SK-N-SH (cell line): ENCODE results near the gene ARID1A. TPM values are rescaled to one million over a fixed set of nuclear protein-coding genes. Genes with fewer than 3 reads are reported as not detected.
A peak's percentile ranks its signal among the peaks of the same experiment; 100 is the strongest.

Source experiments
- CTCF ChIA-PET: fragments of 300-600, 350-600 bp; formaldehyde crosslinking; extraction: SDS; loops from one replicate; lab custom pipeline; 2021; lab: Yijun Ruan, JAX
- POLR2A ChIA-PET: fragments of 350-600 bp; sonication (Branson Sonifier 250); formaldehyde crosslinking; extraction: SDS; loops from one replicate; lab custom pipeline; 2020; ENCODE audit warnings: antibody characterized with exemption, inconsistent platforms; lab: Yijun Ruan, JAX
- DNase-seq: peaks from one replicate; pipeline ENCODE4 v3.0.0; 2012
- H2AFZ ChIP-seq: fragments of 200-600 bp; sonication (generic); 2 replicates; pipeline ENCODE4 v1.8.1; 2016; ENCODE audit warnings: antibody characterized with exemption, mild to moderate bottlenecking, low read depth
- H3F3A ChIP-seq: fragments of 200-600 bp; sonication (generic); replicated peaks from 2 replicates; pipeline ENCODE3; 2016; ENCODE audit warnings: antibody characterized with exemption, mild to moderate bottlenecking; ENCODE audit not compliant: insufficient read depth
- H3K27ac ChIP-seq, 2 experiments: fragments of 200-500 bp in 1 of 2; fragments of 200-600 bp in 1 of 2; sonication (Bioruptor generic) in 1 of 2; sonication (generic), shearing (Covaris generic) in 1 of 2; 2 replicates each; pipeline versions ENCODE4 v1.5.1 to v1.6.1; 2014 to 2016; ENCODE audit warnings: low read depth in 2 of 2, inconsistent platforms in 1 of 2, low read length in 1 of 2, mild to moderate bottlenecking in 1 of 2, mixed read lengths in 1 of 2
- H3K27me3 ChIP-seq: fragments of 200-600 bp; sonication (generic), shearing (Covaris generic); 2 replicates; pipeline ENCODE4 v1.6.1; 2016; ENCODE audit warnings: mixed run types; ENCODE audit not compliant: insufficient read depth
- H3K36me3 ChIP-seq, 2 experiments: fragments of 200-500 bp in 1 of 2; fragments of 200-600 bp in 1 of 2; sonication (Bioruptor generic) in 1 of 2; sonication (generic) in 1 of 2; replicated peaks in 1 of 2; 2 replicates each; pipeline versions ENCODE3 to v1.5.1; 2014 to 2016; ENCODE audit warnings: low read length in 1 of 2, mild to moderate bottlenecking in 1 of 2; ENCODE audit not compliant: insufficient read depth in 2 of 2, control insufficient read depth in 1 of 2
- H3K4me1 ChIP-seq, 2 experiments: fragments of 200-500 bp in 1 of 2; fragments of 200-600 bp in 1 of 2; sonication (Bioruptor generic) in 1 of 2; sonication (generic), shearing (Covaris generic) in 1 of 2; 2 replicates each; pipeline versions ENCODE4 v1.5.1 to v1.6.1; 2014 to 2016; ENCODE audit warnings: low read depth in 1 of 2, low read length in 1 of 2, mixed run types in 1 of 2; ENCODE audit not compliant: insufficient read depth in 2 of 2, control insufficient read depth in 1 of 2
- H3K4me2 ChIP-seq: fragments of 200-600 bp; sonication (generic), shearing (Covaris generic); 2 replicates; pipeline ENCODE4 v1.6.1; 2017; ENCODE audit warnings: mixed run types
- H3K4me3 ChIP-seq, 2 experiments: fragments of 200-500 bp in 1 of 2; fragments of 200-600 bp in 1 of 2; sonication (Bioruptor generic) in 1 of 2; sonication (generic), shearing (Covaris generic) in 1 of 2; 2 replicates each; pipeline versions ENCODE4 v1.5.1 to v1.8.1; 2014 to 2016; ENCODE audit warnings: low read depth in 2 of 2, inconsistent platforms in 1 of 2, low read length in 1 of 2, mild to moderate bottlenecking in 1 of 2, mixed read lengths in 1 of 2, moderate library complexity in 1 of 2
- H3K79me2 ChIP-seq: fragments of 200-600 bp; sonication (generic); 2 replicates; pipeline ENCODE4 v1.8.1; 2017; ENCODE audit warnings: mild to moderate bottlenecking; ENCODE audit not compliant: insufficient read depth
- H3K9ac ChIP-seq: fragments of 200-600 bp; sonication (generic); 2 replicates; pipeline ENCODE4 v1.6.1; 2017; ENCODE audit warnings: mixed run types
- H3K9me2 ChIP-seq: fragments of 200-600 bp; sonication (generic); 2 replicates; pipeline ENCODE4 v1.6.1; 2017; ENCODE audit warnings: mixed run types
- H3K9me3 ChIP-seq: fragments of 200-600 bp; sonication (generic); 2 replicates; pipeline ENCODE4 v1.6.1; 2017; ENCODE audit warnings: mixed run types, mild to moderate bottlenecking, moderate library complexity
- H4K20me1 ChIP-seq: fragments of 200-600 bp; sonication (generic); 2 replicates; pipeline ENCODE4 v1.6.1; 2017; ENCODE audit warnings: mild to moderate bottlenecking, mixed run types; ENCODE audit not compliant: insufficient read depth
- CHD2 ChIP-seq: fragments of 150-350 bp; IDR thresholded peaks from 2 replicates; pipeline ENCODE4 v1.6.1; 2018; ENCODE audit warnings: low read length; ENCODE audit not compliant: partially characterized antibody
- ELF1 ChIP-seq: IDR thresholded peaks from 2 replicates; pipeline ENCODE4 v1.4.0; 2012
- EP300 ChIP-seq, 2 experiments: IDR thresholded peaks; 2 replicates each; pipeline versions ENCODE4 v1.4.0 to v1.6.1; 2012; ENCODE audit warnings: borderline replicate concordance in 1 of 2, low read depth in 1 of 2, low read length in 1 of 2
- FOSL2 ChIP-seq: IDR thresholded peaks from 2 replicates; pipeline ENCODE4 v1.4.0; 2012; ENCODE audit warnings: low read depth, mild to moderate bottlenecking, moderate library complexity, borderline replicate concordance
- FOXJ3 ChIP-seq: sonication (generic); formaldehyde crosslinking; IDR thresholded peaks from 2 replicates; pipeline ENCODE4 v1.5.1; 2020; ENCODE audit warnings: mild to moderate bottlenecking, missing genetic modification reagents
- FOXM1 ChIP-seq: IDR thresholded peaks from 2 replicates; pipeline ENCODE4 v1.4.0; 2012; ENCODE audit warnings: low read depth, mild to moderate bottlenecking
- GABPA ChIP-seq: IDR thresholded peaks from 2 replicates; pipeline ENCODE4 v1.4.0; 2012; ENCODE audit warnings: low read depth, mild to moderate bottlenecking
- MXI1 ChIP-seq: IDR thresholded peaks from 2 replicates; pipeline ENCODE4 v1.6.1; 2012; ENCODE audit warnings: mild to moderate bottlenecking, low read depth, low read length, improper control_type of control experiment
- NFIC ChIP-seq: IDR thresholded peaks from 2 replicates; pipeline ENCODE4 v1.4.0; 2012; ENCODE audit warnings: borderline replicate concordance
- NRF1 ChIP-seq: IDR thresholded peaks from 2 replicates; pipeline ENCODE4 v1.6.1; 2012; ENCODE audit warnings: low read depth, mild to moderate bottlenecking, low read length
- POLR2AphosphoS5 ChIP-seq: IDR thresholded peaks from 2 replicates; pipeline ENCODE4 v1.6.1; 2012; ENCODE audit warnings: low read depth, low read length
- RAD21 ChIP-seq: IDR thresholded peaks from 2 replicates; pipeline ENCODE4 v1.6.1; 2012; ENCODE audit warnings: mild to moderate bottlenecking, low read length
- RCOR1 ChIP-seq: fragments of 150-350 bp; IDR thresholded peaks from 2 replicates; pipeline ENCODE4 v1.6.1; 2017; ENCODE audit warnings: antibody characterized with exemption, low read length
- RFX5 ChIP-seq: IDR thresholded peaks from 2 replicates; pipeline ENCODE4 v1.6.1; 2012; ENCODE audit warnings: mild to moderate bottlenecking, improper control_type of control experiment, low read length
- RXRA ChIP-seq: IDR thresholded peaks from 2 replicates; pipeline ENCODE4 v1.4.0; 2012; ENCODE audit warnings: low read depth, mild to moderate bottlenecking, borderline replicate concordance
- SIN3A ChIP-seq: IDR thresholded peaks from 2 replicates; pipeline ENCODE4 v1.6.1; 2012; ENCODE audit warnings: low read depth, mild to moderate bottlenecking, low read length, moderate library complexity, borderline replicate concordance
- TAF1 ChIP-seq: IDR thresholded peaks from 2 replicates; pipeline ENCODE4 v1.6.1; 2012; ENCODE audit warnings: low read depth, mild to moderate bottlenecking, low read length, moderate library complexity, borderline replicate concordance
- TCF12 ChIP-seq: IDR thresholded peaks from 2 replicates; pipeline ENCODE4 v1.4.0; 2012
- TEAD4 ChIP-seq: IDR thresholded peaks from 2 replicates; pipeline ENCODE4 v1.4.0; 2012; ENCODE audit warnings: mild to moderate bottlenecking, borderline replicate concordance; ENCODE audit not compliant: insufficient read depth
- YY1 ChIP-seq: IDR thresholded peaks from 2 replicates; pipeline ENCODE4 v1.4.0; 2012; ENCODE audit warnings: low read depth, mild to moderate bottlenecking
- WGBS: methylation state at CpG from one replicate; pipeline ENCODE4 v1.1.6; 2017; ENCODE audit warnings: low lambda C conversion rate; 5-methylcytosine and 5-hydroxymethylcytosine counted together
- polyA plus RNA-seq, 3 experiments: library from polyadenylated mRNA; depleted of rRNA; stranded (reverse); fragments of >200 nt; gene quantifications; 2 replicates each; pipeline ENCODE4 v1.2.3, GENCODE V29; 2012
- TF ChIP-seq, protein P1 (sequence below): IDR thresholded peaks from 2 replicates; pipeline ENCODE4 v1.4.0; 2012; ENCODE audit warnings: low read depth
- TF ChIP-seq, protein P2 (sequence below): fragments of 150-350 bp; IDR thresholded peaks from 2 replicates; pipeline ENCODE4 v1.6.1; 2017; ENCODE audit warnings: antibody characterized with exemption, low read length, low read depth, borderline replicate concordance
- TF ChIP-seq, protein P3 (sequence below): fragments of 150-350 bp; IDR thresholded peaks from 2 replicates; pipeline ENCODE4 v1.6.1; 2016; ENCODE audit warnings: mild to moderate bottlenecking, low read depth, low read length
- TF ChIP-seq, protein P4 (sequence below): IDR thresholded peaks from 2 replicates; pipeline ENCODE4 v1.4.0; 2012; ENCODE audit warnings: low read depth, borderline replicate concordance
- TF ChIP-seq, protein P5 (sequence below): fragments of 200-600 bp; sonication (generic); IDR thresholded peaks from 2 replicates; pipeline ENCODE4 v1.6.1; 2017; ENCODE audit warnings: antibody characterized with exemption, mild to moderate bottlenecking, moderate library complexity
- TF ChIP-seq, protein P6 (sequence below): IDR thresholded peaks from 2 replicates; pipeline ENCODE4 v1.4.0; 2012; ENCODE audit warnings: low read depth, borderline replicate concordance

Gene ARID1A
- polyA plus RNA-seq, 1 of the 3 experiments (the other 2 are of a cell fraction): 26.5 TPM

DNA sequence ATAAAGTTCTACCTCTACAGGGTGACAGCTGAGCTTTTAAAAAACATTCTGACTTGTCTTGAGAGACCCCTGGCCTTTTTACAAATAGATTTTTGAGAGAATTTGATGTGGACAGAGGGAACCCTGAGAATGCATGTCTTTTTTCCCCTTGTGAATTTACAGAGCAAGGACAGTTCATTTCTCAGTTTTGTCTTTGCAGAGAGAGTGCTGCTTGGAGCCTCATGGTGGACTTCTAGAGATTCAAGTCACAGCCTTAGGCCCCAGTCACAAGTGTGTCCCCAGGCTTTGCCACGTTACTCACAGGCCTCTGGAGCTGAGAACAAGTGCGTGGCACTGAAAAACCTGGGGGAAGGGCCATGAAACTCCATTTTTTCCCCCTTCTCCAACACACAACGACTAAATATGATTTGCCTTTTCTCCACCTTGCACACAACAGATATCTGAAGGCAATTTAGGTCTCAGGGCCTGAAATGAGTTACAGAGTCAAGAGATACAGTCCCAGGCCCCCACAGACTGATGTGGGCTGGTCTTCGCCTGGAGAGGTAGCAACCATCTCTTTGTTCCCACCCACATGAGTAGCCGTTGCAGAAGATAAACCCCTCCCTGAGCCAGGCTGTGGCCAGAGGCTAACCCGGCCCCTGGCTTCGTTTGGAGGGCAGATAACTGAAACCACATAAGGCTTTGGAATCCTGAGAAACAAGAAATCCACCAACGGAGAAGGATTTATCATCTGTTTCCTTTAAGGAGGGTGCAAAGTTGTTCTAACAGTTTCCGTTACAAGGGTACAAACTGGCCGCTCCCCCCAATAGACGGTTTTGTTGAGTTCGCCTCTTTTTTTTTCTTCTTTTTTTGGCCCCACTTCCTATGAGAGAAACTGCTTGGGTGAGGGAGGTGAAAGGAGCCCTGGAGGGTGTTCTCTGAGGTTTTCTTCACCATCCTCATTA lies 90.9 kb downstream of the ARID1A start:
- peak overlapping the region; percentile 85; the same call in 1 of the 2 replicates for H2AFZ ChIP-seq
- no peaks in the 10 kb centered on the region for H4K20me1 ChIP-seq
- peak overlapping the region; percentile 71 to 88 for H3K4me3 ChIP-seq
- H3K27ac ChIP-seq: peak overlapping the region; percentile 98 to 99
- WGBS: 25% methylated on average over 10 of the region's 12 CpGs
- H3K9me3 ChIP-seq: no peaks in the 10 kb centered on the region
- peaks cover 4 to 29% of the 10 kb centered on the region in 2 experiments for H3K36me3 ChIP-seq
- no peaks in the 10 kb centered on the region for H3K27me3 ChIP-seq
- H3K79me2 ChIP-seq: peaks cover 11% of the 10 kb centered on the region
- ChIA-PET CTCF (interaction anchor here (1.5 to 6.2 kb wide), 4 partner anchors 26 to 188 kb away, joined by 6 to 311 read pairs (median 15); no protein-coding TSS in a partner anchor), POLR2A (interaction anchor here (1.2 to 2.5 kb wide), 5 partner anchors 85 to 95 kb away, joined by 5 to 9 read pairs (median 6); partner anchors contain the start of gene ARID1A)
- H3K4me1 ChIP-seq: peaks cover 29 to 34% of the 10 kb centered on the region in 2 experiments
- H3K9ac ChIP-seq: peak overlapping the region; percentile 91
- no peaks in the 10 kb centered on the region for H3K9me2 ChIP-seq
- peaks cover 34% of the 10 kb centered on the region for H3F3A ChIP-seq
- peak overlapping the region; percentile 96 for H3K4me2 ChIP-seq
- peak; percentile 77 for DNase-seq
- TF ChIP-seq FOSL2 (no peak), FOXM1 (no peak), RCOR1 (no peak), YY1 (no peak), TEAD4 (no peak), GABPA (no peak), TCF12 (no peak), RXRA (no peak), SIN3A (no peak), EP300 (IDR thresholded peaks at IDR 0.05; ENCODE audit: borderline replicate concordance in 1 of 2, low read depth in 1 of 2, low read length in 1 of 2) (0 out of 4 replicates have a peak, but pooled peaks of 1 of the 2 experiments have one; percentile 26), TAF1 (0 out of 2 replicates have a peak, but pooled peaks have one; percentile 24), CHD2 (no peak), FOXJ3 (CRISPR knock-in tag) (no peak), MXI1 (peak; percentile 51; the same call in 1 of the 2 replicates), NRF1 (no peak), RFX5 (peak; percentile 16; the same call in 1 of the 2 replicates), POLR2AphosphoS5 (peak; percentile 79), NFIC (no peak), RAD21 (no peak), ELF1 (no peak)
- TF ChIP-seq, protein P1, sequence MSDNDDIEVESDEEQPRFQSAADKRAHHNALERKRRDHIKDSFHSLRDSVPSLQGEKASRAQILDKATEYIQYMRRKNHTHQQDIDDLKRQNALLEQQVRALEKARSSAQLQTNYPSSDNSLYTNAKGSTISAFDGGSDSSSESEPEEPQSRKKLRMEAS: 0 out of 2 replicates have a peak, but pooled peaks have one; percentile 44
- TF ChIP-seq, protein P2, sequence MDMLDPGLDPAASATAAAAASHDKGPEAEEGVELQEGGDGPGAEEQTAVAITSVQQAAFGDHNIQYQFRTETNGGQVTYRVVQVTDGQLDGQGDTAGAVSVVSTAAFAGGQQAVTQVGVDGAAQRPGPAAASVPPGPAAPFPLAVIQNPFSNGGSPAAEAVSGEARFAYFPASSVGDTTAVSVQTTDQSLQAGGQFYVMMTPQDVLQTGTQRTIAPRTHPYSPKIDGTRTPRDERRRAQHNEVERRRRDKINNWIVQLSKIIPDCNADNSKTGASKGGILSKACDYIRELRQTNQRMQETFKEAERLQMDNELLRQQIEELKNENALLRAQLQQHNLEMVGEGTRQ: no peak
- TF ChIP-seq, protein P3, sequence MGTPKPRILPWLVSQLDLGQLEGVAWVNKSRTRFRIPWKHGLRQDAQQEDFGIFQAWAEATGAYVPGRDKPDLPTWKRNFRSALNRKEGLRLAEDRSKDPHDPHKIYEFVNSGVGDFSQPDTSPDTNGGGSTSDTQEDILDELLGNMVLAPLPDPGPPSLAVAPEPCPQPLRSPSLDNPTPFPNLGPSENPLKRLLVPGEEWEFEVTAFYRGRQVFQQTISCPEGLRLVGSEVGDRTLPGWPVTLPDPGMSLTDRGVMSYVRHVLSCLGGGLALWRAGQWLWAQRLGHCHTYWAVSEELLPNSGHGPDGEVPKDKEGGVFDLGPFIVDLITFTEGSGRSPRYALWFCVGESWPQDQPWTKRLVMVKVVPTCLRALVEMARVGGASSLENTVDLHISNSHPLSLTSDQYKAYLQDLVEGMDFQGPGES: no peak
- TF ChIP-seq, protein P4, sequence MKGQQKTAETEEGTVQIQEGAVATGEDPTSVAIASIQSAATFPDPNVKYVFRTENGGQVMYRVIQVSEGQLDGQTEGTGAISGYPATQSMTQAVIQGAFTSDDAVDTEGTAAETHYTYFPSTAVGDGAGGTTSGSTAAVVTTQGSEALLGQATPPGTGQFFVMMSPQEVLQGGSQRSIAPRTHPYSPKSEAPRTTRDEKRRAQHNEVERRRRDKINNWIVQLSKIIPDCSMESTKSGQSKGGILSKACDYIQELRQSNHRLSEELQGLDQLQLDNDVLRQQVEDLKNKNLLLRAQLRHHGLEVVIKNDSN: no peak
- TF ChIP-seq, protein P5, sequence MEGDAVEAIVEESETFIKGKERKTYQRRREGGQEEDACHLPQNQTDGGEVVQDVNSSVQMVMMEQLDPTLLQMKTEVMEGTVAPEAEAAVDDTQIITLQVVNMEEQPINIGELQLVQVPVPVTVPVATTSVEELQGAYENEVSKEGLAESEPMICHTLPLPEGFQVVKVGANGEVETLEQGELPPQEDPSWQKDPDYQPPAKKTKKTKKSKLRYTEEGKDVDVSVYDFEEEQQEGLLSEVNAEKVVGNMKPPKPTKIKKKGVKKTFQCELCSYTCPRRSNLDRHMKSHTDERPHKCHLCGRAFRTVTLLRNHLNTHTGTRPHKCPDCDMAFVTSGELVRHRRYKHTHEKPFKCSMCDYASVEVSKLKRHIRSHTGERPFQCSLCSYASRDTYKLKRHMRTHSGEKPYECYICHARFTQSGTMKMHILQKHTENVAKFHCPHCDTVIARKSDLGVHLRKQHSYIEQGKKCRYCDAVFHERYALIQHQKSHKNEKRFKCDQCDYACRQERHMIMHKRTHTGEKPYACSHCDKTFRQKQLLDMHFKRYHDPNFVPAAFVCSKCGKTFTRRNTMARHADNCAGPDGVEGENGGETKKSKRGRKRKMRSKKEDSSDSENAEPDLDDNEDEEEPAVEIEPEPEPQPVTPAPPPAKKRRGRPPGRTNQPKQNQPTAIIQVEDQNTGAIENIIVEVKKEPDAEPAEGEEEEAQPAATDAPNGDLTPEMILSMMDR: no peak
- TF ChIP-seq, protein P6, sequence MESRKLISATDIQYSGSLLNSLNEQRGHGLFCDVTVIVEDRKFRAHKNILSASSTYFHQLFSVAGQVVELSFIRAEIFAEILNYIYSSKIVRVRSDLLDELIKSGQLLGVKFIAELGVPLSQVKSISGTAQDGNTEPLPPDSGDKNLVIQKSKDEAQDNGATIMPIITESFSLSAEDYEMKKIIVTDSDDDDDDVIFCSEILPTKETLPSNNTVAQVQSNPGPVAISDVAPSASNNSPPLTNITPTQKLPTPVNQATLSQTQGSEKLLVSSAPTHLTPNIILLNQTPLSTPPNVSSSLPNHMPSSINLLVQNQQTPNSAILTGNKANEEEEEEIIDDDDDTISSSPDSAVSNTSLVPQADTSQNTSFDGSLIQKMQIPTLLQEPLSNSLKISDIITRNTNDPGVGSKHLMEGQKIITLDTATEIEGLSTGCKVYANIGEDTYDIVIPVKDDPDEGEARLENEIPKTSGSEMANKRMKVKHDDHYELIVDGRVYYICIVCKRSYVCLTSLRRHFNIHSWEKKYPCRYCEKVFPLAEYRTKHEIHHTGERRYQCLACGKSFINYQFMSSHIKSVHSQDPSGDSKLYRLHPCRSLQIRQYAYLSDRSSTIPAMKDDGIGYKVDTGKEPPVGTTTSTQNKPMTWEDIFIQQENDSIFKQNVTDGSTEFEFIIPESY: no peak
